ENCODE measurements around the gene PBX2. TPM values are rescaled to one million over a fixed set of nuclear protein-coding genes. Genes with fewer than 3 reads are reported as not detected.

Gene PBX2
- total and polyA plus RNA-seq, 4 donors: 1.5 to 52.5 (median 18.7) TPM

DNA sequence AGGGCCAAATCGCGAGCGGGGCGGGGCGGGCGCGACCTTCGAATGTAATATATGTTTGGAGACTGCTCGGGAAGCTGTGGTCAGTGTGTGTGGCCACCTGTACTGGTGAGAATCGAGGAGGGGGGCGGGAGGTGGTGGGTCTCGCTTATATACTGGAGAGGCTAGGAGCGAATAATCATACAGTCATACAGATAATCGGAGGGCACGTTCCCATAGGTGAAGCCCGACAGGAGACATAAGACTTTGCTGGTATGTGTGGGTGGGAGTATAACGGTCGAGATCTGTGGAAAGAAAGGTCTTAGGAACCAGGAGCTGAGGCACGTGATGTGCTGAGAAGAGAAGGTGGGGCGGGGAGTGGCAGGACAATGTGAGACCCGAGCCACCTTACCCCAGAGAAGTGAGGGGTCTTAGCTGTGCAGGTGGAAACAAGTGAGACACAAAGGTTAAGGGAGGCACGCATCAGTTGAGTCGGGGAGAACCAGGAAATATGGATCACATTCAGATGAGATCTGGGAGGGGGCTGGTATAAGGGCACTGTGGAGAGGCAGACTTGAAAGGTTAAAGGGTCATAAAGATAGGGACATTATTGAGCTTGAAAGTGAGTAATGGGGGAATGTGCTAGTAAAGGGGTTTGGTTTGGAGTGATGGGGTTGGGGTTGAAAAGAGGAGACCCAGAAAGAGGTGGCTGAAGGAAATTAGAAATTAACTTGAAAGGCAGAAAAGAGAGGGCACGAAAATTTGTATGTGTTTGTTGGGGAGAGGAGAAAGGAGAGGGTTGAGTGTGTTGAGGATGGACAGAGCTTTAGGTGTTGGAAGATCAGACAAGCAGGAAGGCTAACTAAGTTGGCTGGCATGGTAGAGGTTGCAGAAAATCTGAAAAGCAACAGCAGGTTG, 11.2 kb downstream of the PBX2 start:
- H3K9ac ChIP-seq (ENCODE audit: low read depth in 1 of 2, low read length in 2 of 2): peak overlapping the region; percentile 45 to 98
- TF ChIP-seq RXRA (IDR thresholded peaks at IDR 0.05): no peak
- TF ChIP-seq NR2F2 (IDR thresholded peaks at IDR 0.05): no peak
- TF ChIP-seq ZBTB33 (IDR thresholded peaks at IDR 0.05): no peak
- TF ChIP-seq GABPA (IDR thresholded peaks at IDR 0.05 in 1 of 2, conservative IDR thresholded peaks at IDR 0.05 in 1 of 2): no peak
- TF ChIP-seq HNF4G (IDR thresholded peaks at IDR 0.05): no peak
- TF ChIP-seq, protein P1, sequence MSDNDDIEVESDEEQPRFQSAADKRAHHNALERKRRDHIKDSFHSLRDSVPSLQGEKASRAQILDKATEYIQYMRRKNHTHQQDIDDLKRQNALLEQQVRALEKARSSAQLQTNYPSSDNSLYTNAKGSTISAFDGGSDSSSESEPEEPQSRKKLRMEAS (IDR thresholded peaks at IDR 0.05): no peak
- TF ChIP-seq FOXA2 (IDR thresholded peaks at IDR 0.05): no peak
- H3K9me3 ChIP-seq (ENCODE audit: control insufficient read depth in 4 of 4, low read length in 3 of 4): no peaks in the 10 kb centered on the region
- H3K4me3 ChIP-seq (ENCODE audit: low read depth in 1 of 3, low read length in 3 of 3): peak overlapping the region; percentile 49 to 97 (median 78)
- no peaks in the 10 kb centered on the region for H3K27me3 ChIP-seq (ENCODE audit: control insufficient read depth in 4 of 4, insufficient read depth in 4 of 4, low read length in 3 of 4)
- H3K4me1 ChIP-seq (ENCODE audit: control insufficient read depth in 4 of 4, insufficient read depth in 4 of 4, low read length in 3 of 4): peaks cover 0 to 47% (median 42%) of the 10 kb centered on the region in 4 donors
- H3K27ac ChIP-seq (ENCODE audit: low read depth in 1 of 2, low read length in 2 of 2): peak overlapping the region; percentile 95 to 96
- peaks cover 0 to 22% (median 10%) of the 10 kb centered on the region in 4 donors for H3K36me3 ChIP-seq (ENCODE audit: control insufficient read depth in 4 of 4, insufficient read depth in 3 of 4, low read depth in 1 of 4, low read length in 3 of 4)
- peak; percentile 52 for DNase-seq (ENCODE audit: low spot score)
- 3% methylated on average over 24 of the region's 24 CpGs for WGBS

DNA sequence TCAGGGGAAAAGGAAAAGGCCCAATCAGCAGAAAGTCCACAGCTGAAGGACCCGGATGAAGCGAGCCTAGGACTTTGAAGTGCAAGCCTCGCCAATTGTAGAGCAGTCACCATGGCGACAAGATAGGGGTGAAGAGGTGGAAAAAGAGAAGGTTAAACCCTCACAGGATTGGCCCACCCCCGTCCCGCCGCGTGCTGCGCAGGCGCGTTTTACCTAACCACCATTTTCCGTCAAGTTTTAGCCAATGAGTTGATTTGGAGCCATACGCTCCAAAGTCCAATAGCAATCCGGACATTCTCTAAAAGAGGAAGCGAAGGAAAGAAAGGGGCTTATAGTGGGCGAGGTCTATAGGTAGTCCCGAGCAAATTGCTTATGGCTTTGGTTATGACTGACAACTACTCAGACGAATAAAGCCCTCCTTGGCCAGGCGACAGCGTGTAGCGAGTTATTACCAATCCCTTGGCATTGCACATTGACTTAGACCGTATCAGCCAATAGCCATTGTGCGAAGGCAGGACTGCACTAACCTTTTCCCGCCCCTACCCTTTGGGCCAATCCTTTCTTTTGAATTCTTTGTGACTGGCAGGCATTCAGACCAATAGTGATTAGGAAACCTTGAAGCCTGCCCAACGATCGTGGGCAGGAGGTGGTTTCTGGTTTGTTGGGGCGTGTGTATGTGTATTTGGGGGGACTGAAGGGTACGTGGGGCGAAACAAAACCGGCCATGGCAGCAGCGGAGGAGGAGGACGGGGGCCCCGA, 12.0 kb downstream of the PBX2 start, which contains the start of gene RNF5:
RNF5 (plus strand) TSS at position 618 of the 759 bp plus-strand sequence; CDS start at position 725, 107 bp downstream.
- Histone ChIP-seq H3K4me1 (ENCODE audit: control insufficient read depth in 4 of 4, insufficient read depth in 4 of 4, low read length in 3 of 4) (peaks cover 0 to 48% (median 42%) of the 10 kb centered on the region in 4 donors), H3K36me3 (ENCODE audit: control insufficient read depth in 4 of 4, insufficient read depth in 3 of 4, low read depth in 1 of 4, low read length in 3 of 4) (peaks cover 0 to 15% (median 6%) of the 10 kb centered on the region in 4 donors)
- WGBS: under 1% methylated on average over 33 of the region's 33 CpGs

More for the DNA sequence above, 12.0 kb downstream of the PBX2 start, which contains the start of gene RNF5:
- peak; percentile 93 for DNase-seq (ENCODE audit: low spot score)
- TF ChIP-seq EGR1 (IDR thresholded peaks at IDR 0.05; ENCODE audit: low read depth in 2 of 2): peak; percentile 55 to 86
- TF ChIP-seq NR2F2 (IDR thresholded peaks at IDR 0.05): peak; percentile 91
- peak; percentile 97 for TF ChIP-seq YY1 (IDR thresholded peaks at IDR 0.05)
- TF ChIP-seq FOXA1 (IDR thresholded peaks at IDR 0.05): peak; percentile 33
- TF ChIP-seq ZBTB33 (IDR thresholded peaks at IDR 0.05): peak; percentile 37
- TF ChIP-seq REST (IDR thresholded peaks at IDR 0.05): peak; percentile 35
- TF ChIP-seq GABPA (IDR thresholded peaks at IDR 0.05 in 1 of 2, conservative IDR thresholded peaks at IDR 0.05 in 1 of 2): peak in 1 of 2 donors; percentile 74
- peak; percentile 98 for TF ChIP-seq SP1 (IDR thresholded peaks at IDR 0.05)
- peak; percentile 31 to 68 for TF ChIP-seq JUND (IDR thresholded peaks at IDR 0.05)
- TF ChIP-seq HNF4G (IDR thresholded peaks at IDR 0.05): peak; percentile 84
- TF ChIP-seq, protein P2, sequence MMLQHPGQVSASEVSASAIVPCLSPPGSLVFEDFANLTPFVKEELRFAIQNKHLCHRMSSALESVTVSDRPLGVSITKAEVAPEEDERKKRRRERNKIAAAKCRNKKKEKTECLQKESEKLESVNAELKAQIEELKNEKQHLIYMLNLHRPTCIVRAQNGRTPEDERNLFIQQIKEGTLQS (IDR thresholded peaks at IDR 0.05): no peak
- TF ChIP-seq TAF1 (conservative IDR thresholded peaks at IDR 0.05): peak; percentile 50
- peak; percentile 75 for TF ChIP-seq FOXA2 (IDR thresholded peaks at IDR 0.05)
- TF ChIP-seq CTCF (IDR thresholded peaks at IDR 0.05; ENCODE audit: low read depth, low read length, missing input control): no peak
- TF ChIP-seq RAD21 (IDR thresholded peaks at IDR 0.05): no peak
- peak in 1 of 2 donors; percentile 71 for TF ChIP-seq RXRA (IDR thresholded peaks at IDR 0.05)
- TF ChIP-seq, protein P1 (IDR thresholded peaks at IDR 0.05): peak; percentile 92
- peak; percentile 91 to 93 for TF ChIP-seq HNF4A (conservative IDR thresholded peaks at IDR 0.05)
- Histone ChIP-seq H3K27ac (ENCODE audit: low read depth in 1 of 2, low read length in 2 of 2) (peak within 1 kb of the TSS; percentile 95 to 96), H3K27me3 (ENCODE audit: control insufficient read depth in 4 of 4, insufficient read depth in 4 of 4, low read length in 3 of 4) (no peaks in the 10 kb centered on the region), H3K9me3 (ENCODE audit: control insufficient read depth in 4 of 4, low read length in 3 of 4) (no peaks in the 10 kb centered on the region), H3K9ac (ENCODE audit: low read depth in 1 of 2, low read length in 2 of 2) (peak within 1 kb of the TSS; percentile 45 to 98), H3K4me3 (ENCODE audit: low read depth in 1 of 3, low read length in 3 of 3) (peak within 1 kb of the TSS; percentile 49 to 97 (median 78))
